ENCODE results near the gene KISS1R.

- TF ChIP-seq, protein P1, sequence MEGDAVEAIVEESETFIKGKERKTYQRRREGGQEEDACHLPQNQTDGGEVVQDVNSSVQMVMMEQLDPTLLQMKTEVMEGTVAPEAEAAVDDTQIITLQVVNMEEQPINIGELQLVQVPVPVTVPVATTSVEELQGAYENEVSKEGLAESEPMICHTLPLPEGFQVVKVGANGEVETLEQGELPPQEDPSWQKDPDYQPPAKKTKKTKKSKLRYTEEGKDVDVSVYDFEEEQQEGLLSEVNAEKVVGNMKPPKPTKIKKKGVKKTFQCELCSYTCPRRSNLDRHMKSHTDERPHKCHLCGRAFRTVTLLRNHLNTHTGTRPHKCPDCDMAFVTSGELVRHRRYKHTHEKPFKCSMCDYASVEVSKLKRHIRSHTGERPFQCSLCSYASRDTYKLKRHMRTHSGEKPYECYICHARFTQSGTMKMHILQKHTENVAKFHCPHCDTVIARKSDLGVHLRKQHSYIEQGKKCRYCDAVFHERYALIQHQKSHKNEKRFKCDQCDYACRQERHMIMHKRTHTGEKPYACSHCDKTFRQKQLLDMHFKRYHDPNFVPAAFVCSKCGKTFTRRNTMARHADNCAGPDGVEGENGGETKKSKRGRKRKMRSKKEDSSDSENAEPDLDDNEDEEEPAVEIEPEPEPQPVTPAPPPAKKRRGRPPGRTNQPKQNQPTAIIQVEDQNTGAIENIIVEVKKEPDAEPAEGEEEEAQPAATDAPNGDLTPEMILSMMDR (IDR thresholded peaks at IDR 0.05; ENCODE audit: low read length): no peak
- TF ChIP-seq EZH2phosphoT487 (IDR thresholded peaks at IDR 0.05; ENCODE audit: low read length): no peak
Measured at GRCh38 chr19:932648-933552, 15.8 kb downstream of the KISS1R start.
